ENCODE results near the gene TBX4. TPM values are rescaled to one million over a fixed set of nuclear protein-coding genes. Genes with fewer than 3 reads are reported as not detected.

The TBX4 gene
- total and polyA plus RNA-seq, 2 donors from 2014 or later = not detected

DNA sequence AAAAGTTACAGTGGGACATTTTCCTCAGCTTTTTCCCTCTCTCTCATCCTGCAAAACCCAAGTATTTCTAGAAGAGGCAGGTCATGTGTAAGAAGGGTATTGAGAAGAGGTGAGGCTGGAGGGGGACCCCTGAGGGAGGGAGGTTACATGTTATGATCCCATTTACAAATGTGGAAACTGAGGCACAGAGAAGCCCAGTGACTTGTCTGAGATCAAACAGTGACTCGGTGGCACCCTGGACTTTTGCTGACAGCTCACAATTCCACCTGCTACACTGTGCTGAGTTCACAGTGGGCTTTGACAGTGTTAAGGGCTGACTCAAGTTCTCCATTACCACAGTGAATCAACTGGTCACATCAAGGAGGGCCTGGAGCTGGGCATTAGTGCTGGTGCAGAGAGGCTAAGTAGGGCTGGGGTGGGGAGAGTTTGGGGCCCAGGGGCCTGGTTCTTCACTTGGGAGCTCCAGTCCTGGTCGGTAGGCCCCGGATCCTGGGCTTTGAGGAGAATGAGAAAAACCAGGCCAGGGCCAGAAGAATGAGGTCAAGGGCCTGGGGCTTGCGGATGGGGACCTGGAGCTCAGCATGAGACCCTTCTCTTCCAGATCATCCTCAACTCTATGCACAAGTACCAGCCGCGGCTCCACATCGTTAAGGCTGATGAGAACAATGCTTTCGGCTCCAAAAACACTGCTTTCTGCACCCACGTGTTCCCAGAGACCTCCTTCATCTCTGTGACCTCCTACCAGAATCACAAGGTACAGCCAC, 26.0 kb downstream of the TBX4 start:
- FAIRE-seq (no peak), DNase-seq (peak in 2 of 5 donors; percentile 21 to 54)
- intact Hi-C loops (cut with DNase I) = no loop called here
- H3K4me3 ChIP-seq (ENCODE audit: low read length in 3 of 3) = no peak overlapping the region
- no peaks in the 10 kb centered on the region for H3K27me3 ChIP-seq (ENCODE audit: control insufficient read depth, insufficient read depth, low read length)
- no peaks in the 10 kb centered on the region for H3K36me3 ChIP-seq (ENCODE audit: control insufficient read depth in 2 of 3, insufficient read depth in 3 of 3, low read length in 3 of 3)
- no peaks in the 10 kb centered on the region for H3K9me3 ChIP-seq (ENCODE audit: control insufficient read depth in 2 of 3, insufficient read depth in 1 of 3, low read length in 3 of 3)
- TF ChIP-seq, protein P1, sequence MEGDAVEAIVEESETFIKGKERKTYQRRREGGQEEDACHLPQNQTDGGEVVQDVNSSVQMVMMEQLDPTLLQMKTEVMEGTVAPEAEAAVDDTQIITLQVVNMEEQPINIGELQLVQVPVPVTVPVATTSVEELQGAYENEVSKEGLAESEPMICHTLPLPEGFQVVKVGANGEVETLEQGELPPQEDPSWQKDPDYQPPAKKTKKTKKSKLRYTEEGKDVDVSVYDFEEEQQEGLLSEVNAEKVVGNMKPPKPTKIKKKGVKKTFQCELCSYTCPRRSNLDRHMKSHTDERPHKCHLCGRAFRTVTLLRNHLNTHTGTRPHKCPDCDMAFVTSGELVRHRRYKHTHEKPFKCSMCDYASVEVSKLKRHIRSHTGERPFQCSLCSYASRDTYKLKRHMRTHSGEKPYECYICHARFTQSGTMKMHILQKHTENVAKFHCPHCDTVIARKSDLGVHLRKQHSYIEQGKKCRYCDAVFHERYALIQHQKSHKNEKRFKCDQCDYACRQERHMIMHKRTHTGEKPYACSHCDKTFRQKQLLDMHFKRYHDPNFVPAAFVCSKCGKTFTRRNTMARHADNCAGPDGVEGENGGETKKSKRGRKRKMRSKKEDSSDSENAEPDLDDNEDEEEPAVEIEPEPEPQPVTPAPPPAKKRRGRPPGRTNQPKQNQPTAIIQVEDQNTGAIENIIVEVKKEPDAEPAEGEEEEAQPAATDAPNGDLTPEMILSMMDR (IDR thresholded peaks at IDR 0.05; ENCODE audit: borderline replicate concordance, extremely low read depth, insufficient read depth) = no peak
- no peak overlapping the region for H3K9ac ChIP-seq (ENCODE audit: low read length in 3 of 3)
- H3K4me1 ChIP-seq (ENCODE audit: control insufficient read depth in 2 of 3, insufficient read depth in 2 of 3, low read depth in 1 of 3, low read length in 3 of 3) = no peaks in the 10 kb centered on the region
- no peak overlapping the region for H3K27ac ChIP-seq (ENCODE audit: low read depth in 2 of 2, low read length in 2 of 2)

DNA sequence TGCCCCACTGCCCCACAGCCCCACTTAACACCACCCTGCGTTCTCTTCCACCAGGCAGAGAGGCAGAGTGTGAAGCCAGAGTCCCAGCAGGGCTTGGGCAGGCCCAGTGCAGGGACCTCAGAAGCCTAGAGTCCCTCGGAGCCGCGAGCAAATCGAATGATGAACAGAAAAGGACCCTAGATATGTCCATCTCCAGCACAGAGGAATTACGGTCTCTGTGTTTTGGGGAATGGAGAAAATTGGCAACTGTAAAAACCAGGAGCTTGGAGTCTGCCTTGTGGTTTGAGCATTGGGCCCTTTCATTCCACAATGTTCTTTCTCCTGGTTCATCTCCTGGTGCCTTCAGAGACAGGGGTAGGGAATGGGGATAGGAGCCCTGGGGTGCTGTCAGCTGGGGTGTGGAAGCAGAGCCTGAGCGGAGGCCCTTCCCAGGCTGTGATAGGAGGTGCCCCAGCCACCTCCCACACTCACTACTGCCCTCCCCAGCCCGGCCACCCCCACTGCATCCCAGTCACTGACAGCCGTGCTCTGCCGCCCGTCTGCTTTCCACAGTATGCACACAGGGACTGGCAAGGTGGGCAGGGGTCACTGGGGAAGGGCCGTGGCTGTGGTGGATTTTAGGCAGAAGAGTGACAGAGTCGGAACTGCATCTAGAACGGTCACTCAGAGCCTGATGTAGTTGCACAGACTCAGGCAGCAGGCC, 26.7 kb downstream of the TBX4 start:
- Histone ChIP-seq H3K27me3 (ENCODE audit: control insufficient read depth, insufficient read depth, low read length) (no peaks in the 10 kb centered on the region), H3K27ac (ENCODE audit: low read depth in 2 of 2, low read length in 2 of 2) (no peak overlapping the region), H3K9me3 (ENCODE audit: control insufficient read depth in 2 of 3, insufficient read depth in 1 of 3, low read length in 3 of 3) (no peaks in the 10 kb centered on the region), H3K4me1 (ENCODE audit: control insufficient read depth in 2 of 3, insufficient read depth in 2 of 3, low read depth in 1 of 3, low read length in 3 of 3) (no peaks in the 10 kb centered on the region), H3K36me3 (ENCODE audit: control insufficient read depth in 2 of 3, insufficient read depth in 3 of 3, low read length in 3 of 3) (no peaks in the 10 kb centered on the region), H3K9ac (ENCODE audit: low read length in 3 of 3) (no peak overlapping the region), H3K4me3 (ENCODE audit: low read length in 3 of 3) (no peak overlapping the region)
- TF ChIP-seq, protein P1 (IDR thresholded peaks at IDR 0.05; ENCODE audit: borderline replicate concordance, extremely low read depth, insufficient read depth) = no peak
- intact Hi-C loops (cut with DNase I) = no loop called here
- FAIRE-seq (no peak), DNase-seq (peak in 2 of 5 donors; percentile 31 to 38)

DNA sequence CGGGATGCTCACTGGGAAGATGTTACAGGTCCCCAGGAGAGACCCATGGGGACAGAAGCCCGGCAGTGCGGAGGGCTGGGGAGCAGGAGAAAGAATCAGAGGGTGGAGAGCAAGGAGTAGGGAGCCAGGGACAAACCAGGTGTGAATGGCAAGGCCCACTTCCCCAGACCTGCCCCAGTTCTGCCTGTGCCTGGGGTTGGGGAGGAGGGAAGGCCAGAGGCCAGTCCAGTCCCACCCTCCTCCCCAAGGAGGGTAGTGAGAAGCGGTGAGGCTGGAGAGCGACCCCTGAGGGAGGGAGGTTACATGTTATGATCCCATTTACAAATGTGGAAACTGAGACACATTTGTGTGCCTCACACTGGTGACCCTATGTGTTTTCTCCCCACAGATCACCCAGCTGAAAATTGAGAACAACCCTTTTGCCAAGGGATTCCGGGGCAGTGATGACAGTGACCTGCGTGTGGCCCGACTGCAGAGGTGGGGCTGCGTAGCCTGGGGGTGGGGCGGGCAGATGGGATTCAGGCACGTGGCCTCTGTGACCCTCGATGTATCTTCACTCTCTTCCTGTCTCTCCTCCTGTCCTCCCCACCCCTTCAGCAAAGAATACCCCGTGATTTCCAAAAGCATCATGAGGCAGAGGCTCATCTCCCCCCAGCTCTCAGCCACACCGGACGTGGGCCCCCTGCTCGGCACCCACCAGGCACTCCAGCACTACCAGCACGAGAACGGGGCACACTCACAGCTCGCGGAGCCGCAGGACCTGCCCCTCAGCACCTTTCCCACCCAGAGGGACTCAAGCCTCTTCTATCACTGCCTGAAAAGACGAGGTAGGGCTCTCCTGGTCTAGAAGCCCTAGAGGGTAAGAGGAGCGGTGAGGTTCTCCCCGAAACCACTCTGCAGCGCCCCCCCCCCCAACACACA, 27.5 kb downstream of the TBX4 start:
- DNase-seq (peak in 2 of 5 donors; percentile 27 to 60), FAIRE-seq (no peak)
- no peak overlapping the region for H3K9ac ChIP-seq (ENCODE audit: low read length in 3 of 3)
- no peaks in the 10 kb centered on the region for H3K27me3 ChIP-seq (ENCODE audit: control insufficient read depth, insufficient read depth, low read length)
- no peaks in the 10 kb centered on the region for H3K4me1 ChIP-seq (ENCODE audit: control insufficient read depth in 2 of 3, insufficient read depth in 2 of 3, low read depth in 1 of 3, low read length in 3 of 3)
- H3K4me3 ChIP-seq (ENCODE audit: low read length in 3 of 3) = no peak overlapping the region
- no peaks in the 10 kb centered on the region for H3K36me3 ChIP-seq (ENCODE audit: control insufficient read depth in 2 of 3, insufficient read depth in 3 of 3, low read length in 3 of 3)
- no peak overlapping the region for H3K27ac ChIP-seq (ENCODE audit: low read depth in 2 of 2, low read length in 2 of 2)
- TF ChIP-seq, protein P1 (IDR thresholded peaks at IDR 0.05; ENCODE audit: borderline replicate concordance, extremely low read depth, insufficient read depth) = no peak
- intact Hi-C loops (cut with DNase I) = no loop called here
- H3K9me3 ChIP-seq (ENCODE audit: control insufficient read depth in 2 of 3, insufficient read depth in 1 of 3, low read length in 3 of 3) = no peaks in the 10 kb centered on the region
